ENCODE results near the gene NR0B2. TPM values are rescaled to one million over a fixed set of nuclear protein-coding genes. Genes with fewer than 3 reads are reported as not detected.

Gene NR0B2, protein sequence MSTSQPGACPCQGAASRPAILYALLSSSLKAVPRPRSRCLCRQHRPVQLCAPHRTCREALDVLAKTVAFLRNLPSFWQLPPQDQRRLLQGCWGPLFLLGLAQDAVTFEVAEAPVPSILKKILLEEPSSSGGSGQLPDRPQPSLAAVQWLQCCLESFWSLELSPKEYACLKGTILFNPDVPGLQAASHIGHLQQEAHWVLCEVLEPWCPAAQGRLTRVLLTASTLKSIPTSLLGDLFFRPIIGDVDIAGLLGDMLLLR
- total RNA-seq = not detected
- not detected for polyA plus RNA-seq

DNA sequence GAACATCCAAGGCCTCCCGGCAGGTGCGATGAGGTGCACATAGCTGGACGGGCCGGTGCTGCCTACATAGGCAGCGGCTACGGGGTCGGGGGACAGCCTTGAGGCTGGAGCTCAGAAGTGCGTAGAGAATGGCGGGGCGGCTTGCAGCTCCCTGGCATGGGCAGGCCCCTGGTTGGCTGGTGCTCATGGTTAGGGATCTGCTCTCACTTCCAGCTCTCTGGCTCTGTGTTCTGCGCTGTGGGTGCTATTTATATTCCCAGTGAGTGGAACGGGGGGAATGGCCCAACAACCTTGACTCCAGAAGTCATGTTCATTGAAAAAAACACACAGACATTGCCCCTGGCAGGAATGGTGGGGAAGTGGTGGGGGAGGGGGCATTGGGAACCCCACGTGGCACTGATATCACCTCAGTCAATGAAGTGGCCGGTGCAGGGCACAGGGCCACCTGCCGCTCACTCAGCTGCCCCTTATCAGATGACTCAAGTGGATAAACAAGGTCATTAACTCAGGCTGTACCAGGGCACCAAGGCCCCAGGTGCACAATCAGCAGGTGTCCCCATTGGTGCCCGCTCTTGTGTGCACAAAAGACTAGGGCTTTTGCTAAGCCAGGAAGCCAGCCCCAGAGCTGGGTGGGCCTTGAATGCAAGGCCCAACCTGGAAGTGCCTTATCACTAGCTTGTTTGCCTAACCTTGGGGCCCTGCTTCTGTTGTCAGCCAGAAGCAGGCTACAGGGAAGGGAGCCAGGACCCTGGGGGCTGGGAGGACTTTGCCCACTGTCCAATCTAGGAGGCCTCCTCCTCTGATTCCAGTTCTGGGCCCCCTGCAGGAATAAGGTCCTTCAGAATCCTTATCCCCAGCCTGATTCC lies at the start of gene NR0B2:
Gene NR0B2, minus strand, starts transcription at position 222 of the 866 bp plus-strand sequence. Its CDS starts 35 bp downstream, at position 187.
- no peaks in the 10 kb centered on the region for H3K4me1 ChIP-seq (ENCODE audit: insufficient read depth)
- no peak within 1 kb of the TSS for H3K4me3 ChIP-seq (ENCODE audit: low read depth, low read length)
- WGBS = 79% methylated on average over 16 of the region's 16 CpGs
- H3K27ac ChIP-seq (ENCODE audit: low read depth) = no peak within 1 kb of the TSS
- DNase-seq (ENCODE audit: extremely low spot score) = no peak
- no peaks in the 10 kb centered on the region for H3K36me3 ChIP-seq (ENCODE audit: insufficient read depth)

DNA sequence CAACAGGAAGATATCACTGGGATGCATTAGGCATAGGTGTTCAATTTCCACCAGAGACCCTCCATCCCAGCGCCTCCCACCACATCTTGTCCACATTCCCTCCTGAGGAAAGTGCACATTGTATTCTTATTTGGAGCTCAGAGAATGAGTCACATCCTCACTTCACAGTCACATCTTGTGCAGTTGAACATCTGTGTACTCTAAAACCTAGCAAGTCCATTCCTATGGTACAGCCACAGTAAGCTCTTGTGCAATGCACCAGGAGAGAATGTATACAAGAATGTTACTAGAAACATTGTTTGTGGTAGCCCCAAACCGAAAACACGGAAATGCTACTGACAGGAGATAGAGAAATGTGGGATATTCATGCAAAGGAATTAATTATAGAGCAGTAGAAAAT lies 48.1 kb upstream of the NR0B2 start:
- Histone ChIP-seq H3K27ac (ENCODE audit: low read depth) (no peak overlapping the region), H3K36me3 (ENCODE audit: insufficient read depth) (no peaks in the 10 kb centered on the region), H3K4me3 (ENCODE audit: low read depth, low read length) (no peak overlapping the region), H3K4me1 (ENCODE audit: insufficient read depth) (peaks cover 1% of the 10 kb centered on the region)
- no peak for DNase-seq (ENCODE audit: extremely low spot score)
- WGBS = 49% methylated on average over 3 of the region's 3 CpGs

GRCh38 chr1:26960625-26960966 lies 46.8 kb upstream of the NR0B2 start:
- Histone ChIP-seq H3K36me3 (ENCODE audit: insufficient read depth) (no peaks in the 10 kb centered on the region), H3K4me1 (ENCODE audit: insufficient read depth) (peaks cover 1% of the 10 kb centered on the region), H3K27ac (ENCODE audit: low read depth) (no peak overlapping the region), H3K4me3 (ENCODE audit: low read depth, low read length) (no peak overlapping the region)
- no peak for DNase-seq (ENCODE audit: extremely low spot score)
- WGBS = 14% methylated on average over 3 of the region's 3 CpGs

- Histone ChIP-seq H3K36me3 (ENCODE audit: insufficient read depth) (no peaks in the 10 kb centered on the region), H3K27ac (ENCODE audit: low read depth) (no peak within 1 kb of the TSS), H3K4me1 (ENCODE audit: insufficient read depth) (peaks cover 1% of the 10 kb centered on the region), H3K4me3 (ENCODE audit: low read depth, low read length) (peak within 1 kb of the TSS; percentile 45)
- WGBS = under 1% methylated on average over 86 of the region's 86 CpGs
- DNase-seq (ENCODE audit: extremely low spot score) = no peak
Measured at GRCh38 chr1:26959722-26960624, 46.2 kb upstream of the NR0B2 start, which contains the start of gene KDF1. Gene KDF1, minus strand, starts transcription at chr1:26960468. Its CDS starts 8,088 bp downstream, at chr1:26952380.

GRCh38 chr1:26959270-26959669 lies 45.5 kb upstream of the NR0B2 start:
- Histone ChIP-seq H3K27ac (ENCODE audit: low read depth) (no peak overlapping the region), H3K36me3 (ENCODE audit: insufficient read depth) (no peaks in the 10 kb centered on the region), H3K4me3 (ENCODE audit: low read depth, low read length) (peak overlapping the region; percentile 45), H3K4me1 (ENCODE audit: insufficient read depth) (peaks cover 1% of the 10 kb centered on the region)
- 20% methylated on average over 13 of the region's 13 CpGs for WGBS
- no peak for DNase-seq (ENCODE audit: extremely low spot score)

DNA sequence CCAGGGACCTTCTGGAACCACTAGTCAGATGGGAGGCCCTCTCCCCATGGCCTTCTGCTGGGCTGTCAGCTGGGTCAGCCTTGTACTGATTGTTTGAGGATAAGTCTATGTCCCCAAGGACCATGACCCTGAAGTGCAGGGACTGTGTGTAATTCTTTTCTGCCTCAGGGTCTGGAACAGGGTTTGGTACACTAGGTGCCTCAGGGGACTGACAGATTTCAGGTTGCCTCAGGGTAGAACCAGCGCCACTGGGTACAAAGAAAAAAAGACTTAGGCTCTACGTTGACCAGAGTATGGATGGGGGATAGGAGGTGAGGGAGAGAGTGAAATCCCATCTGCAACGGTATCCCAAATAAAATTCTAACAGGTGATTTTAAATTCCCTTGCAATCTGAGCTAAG lies 43.5 kb upstream of the NR0B2 start:
- WGBS = 78% methylated on average over 3 of the region's 3 CpGs
- H3K4me1 ChIP-seq (ENCODE audit: insufficient read depth) = peaks cover 1% of the 10 kb centered on the region
- no peak overlapping the region for H3K27ac ChIP-seq (ENCODE audit: low read depth)
- no peaks in the 10 kb centered on the region for H3K36me3 ChIP-seq (ENCODE audit: insufficient read depth)
- H3K4me3 ChIP-seq (ENCODE audit: low read depth, low read length) = no peak overlapping the region
- DNase-seq (ENCODE audit: extremely low spot score) = no peak

- H3K4me3 ChIP-seq (ENCODE audit: low read depth, low read length) = no peak overlapping the region
- H3K36me3 ChIP-seq (ENCODE audit: insufficient read depth) = no peaks in the 10 kb centered on the region
- WGBS = 77% methylated on average over 3 of the region's 3 CpGs
- H3K4me1 ChIP-seq (ENCODE audit: insufficient read depth) = peaks cover 1% of the 10 kb centered on the region
- H3K27ac ChIP-seq (ENCODE audit: low read depth) = no peak overlapping the region
- DNase-seq (ENCODE audit: extremely low spot score) = no peak
Measured at GRCh38 chr1:26956321-26956720, 42.5 kb upstream of the NR0B2 start.

DNA sequence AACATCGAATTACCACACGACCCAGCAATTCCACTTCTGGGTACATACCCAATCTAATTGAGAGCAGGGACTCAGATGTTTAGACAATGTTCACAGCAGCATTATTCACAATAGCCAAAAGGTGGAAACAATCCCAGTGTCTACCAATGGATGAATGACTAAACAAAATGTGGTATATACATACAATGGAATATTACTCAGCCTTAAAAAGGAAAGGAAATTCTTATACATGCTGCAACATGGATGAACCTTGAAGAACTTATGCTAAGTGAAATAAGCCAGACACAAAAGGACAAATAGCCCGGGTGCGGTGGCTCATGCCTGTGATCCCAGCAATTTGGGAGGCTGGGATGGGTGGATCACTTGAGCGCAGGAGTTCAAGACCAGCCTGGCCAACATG lies 39.6 kb upstream of the NR0B2 start:
- H3K4me3 ChIP-seq (ENCODE audit: low read depth, low read length) = no peak overlapping the region
- WGBS = 95% methylated on average over 5 of the region's 5 CpGs
- DNase-seq (ENCODE audit: extremely low spot score) = no peak

GRCh38 chr1:26951821-26952497 lies 38.2 kb upstream of the NR0B2 start:
- H3K4me1 ChIP-seq (ENCODE audit: insufficient read depth) = no peaks in the 10 kb centered on the region
- H3K36me3 ChIP-seq (ENCODE audit: insufficient read depth) = no peaks in the 10 kb centered on the region
- DNase-seq (ENCODE audit: extremely low spot score) = no peak
- 86% methylated on average over 24 of the region's 24 CpGs for WGBS
- H3K4me3 ChIP-seq (ENCODE audit: low read depth, low read length) = no peak overlapping the region
- no peak overlapping the region for H3K27ac ChIP-seq (ENCODE audit: low read depth)

More for the DNA sequence above, 39.6 kb upstream of the NR0B2 start:
- no peaks in the 10 kb centered on the region for H3K36me3 ChIP-seq (ENCODE audit: insufficient read depth)
- H3K4me1 ChIP-seq (ENCODE audit: insufficient read depth) = no peaks in the 10 kb centered on the region
- no peak overlapping the region for H3K27ac ChIP-seq (ENCODE audit: low read depth)

GRCh38 chr1:26951216-26951615 lies 37.4 kb upstream of the NR0B2 start:
- DNase-seq (ENCODE audit: extremely low spot score) = no peak
- Histone ChIP-seq H3K4me1 (ENCODE audit: insufficient read depth) (no peaks in the 10 kb centered on the region), H3K27ac (ENCODE audit: low read depth) (no peak overlapping the region), H3K4me3 (ENCODE audit: low read depth, low read length) (no peak overlapping the region), H3K36me3 (ENCODE audit: insufficient read depth) (no peaks in the 10 kb centered on the region)
- WGBS = 93% methylated on average over 14 of the region's 14 CpGs

DNA sequence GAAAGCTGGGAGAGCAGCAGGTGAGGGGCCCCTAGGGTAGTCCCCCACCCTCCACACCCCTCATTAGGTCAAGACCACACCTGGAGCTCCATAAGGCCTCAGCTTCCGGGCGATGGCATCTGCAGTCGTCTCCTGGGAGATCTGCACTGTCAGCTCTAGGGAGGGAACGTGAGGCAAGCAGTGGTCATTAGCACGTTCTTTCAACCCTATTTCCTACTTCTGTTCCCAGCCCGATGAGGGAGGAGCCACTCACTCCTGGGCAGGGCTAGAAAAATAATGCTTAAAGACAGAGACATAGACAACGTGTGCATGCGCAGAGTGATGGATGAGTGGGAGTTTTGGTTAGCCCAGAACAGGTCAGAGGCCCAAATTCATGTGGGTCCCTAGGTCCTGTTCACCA lies 36.8 kb upstream of the NR0B2 start:
- H3K4me3 ChIP-seq (ENCODE audit: low read depth, low read length) = no peak overlapping the region
- no peak overlapping the region for H3K27ac ChIP-seq (ENCODE audit: low read depth)
- 64% methylated on average over 8 of the region's 8 CpGs for WGBS
- no peaks in the 10 kb centered on the region for H3K4me1 ChIP-seq (ENCODE audit: insufficient read depth)
- DNase-seq (ENCODE audit: extremely low spot score) = no peak
- no peaks in the 10 kb centered on the region for H3K36me3 ChIP-seq (ENCODE audit: insufficient read depth)

GRCh38 chr1:26949926-26950319 lies 36.1 kb upstream of the NR0B2 start:
- H3K27ac ChIP-seq (ENCODE audit: low read depth) = no peak overlapping the region
- no peaks in the 10 kb centered on the region for H3K36me3 ChIP-seq (ENCODE audit: insufficient read depth)
- no peaks in the 10 kb centered on the region for H3K4me1 ChIP-seq (ENCODE audit: insufficient read depth)
- DNase-seq (ENCODE audit: extremely low spot score) = no peak
- no peak overlapping the region for H3K4me3 ChIP-seq (ENCODE audit: low read depth, low read length)
- WGBS = 70% methylated on average over 3 of the region's 3 CpGs
